Measurements from ENCODE around the gene PAK4.

GRCh38 chr19:39165857-39166256, 40.3 kb downstream of the PAK4 start:
- TF ChIP-seq, protein P1, sequence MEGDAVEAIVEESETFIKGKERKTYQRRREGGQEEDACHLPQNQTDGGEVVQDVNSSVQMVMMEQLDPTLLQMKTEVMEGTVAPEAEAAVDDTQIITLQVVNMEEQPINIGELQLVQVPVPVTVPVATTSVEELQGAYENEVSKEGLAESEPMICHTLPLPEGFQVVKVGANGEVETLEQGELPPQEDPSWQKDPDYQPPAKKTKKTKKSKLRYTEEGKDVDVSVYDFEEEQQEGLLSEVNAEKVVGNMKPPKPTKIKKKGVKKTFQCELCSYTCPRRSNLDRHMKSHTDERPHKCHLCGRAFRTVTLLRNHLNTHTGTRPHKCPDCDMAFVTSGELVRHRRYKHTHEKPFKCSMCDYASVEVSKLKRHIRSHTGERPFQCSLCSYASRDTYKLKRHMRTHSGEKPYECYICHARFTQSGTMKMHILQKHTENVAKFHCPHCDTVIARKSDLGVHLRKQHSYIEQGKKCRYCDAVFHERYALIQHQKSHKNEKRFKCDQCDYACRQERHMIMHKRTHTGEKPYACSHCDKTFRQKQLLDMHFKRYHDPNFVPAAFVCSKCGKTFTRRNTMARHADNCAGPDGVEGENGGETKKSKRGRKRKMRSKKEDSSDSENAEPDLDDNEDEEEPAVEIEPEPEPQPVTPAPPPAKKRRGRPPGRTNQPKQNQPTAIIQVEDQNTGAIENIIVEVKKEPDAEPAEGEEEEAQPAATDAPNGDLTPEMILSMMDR (IDR thresholded peaks at IDR 0.05; ENCODE audit: insufficient read depth, low read length, poor library complexity, severe bottlenecking), result no peak
- TF ChIP-seq EZH2phosphoT487 (conservative IDR thresholded peaks at IDR 0.05; ENCODE audit: low read length), result no peak

Data from SU-DHL-6 (cell line).